Keratinocyte (primary cell): Measurements from ENCODE around the gene ZNF804B. TPM values are rescaled to one million over a fixed set of nuclear protein-coding genes. Genes with fewer than 3 reads are reported as not detected.

Source experiments
- DNase-seq: peaks from one replicate; pipeline ENCODE4 v3.0.0-alpha.2; 2011; ENCODE audit warnings: low read depth, missing footprints, low spot score
- FAIRE-seq: peaks from 2 replicates; lab custom pipeline; 2011; peaks lifted over from hg19 to GRCh38; lab: Jason Lieb, UNC
- H2AFZ ChIP-seq: 2 replicates; pipeline ENCODE4 v1.6.0; 2012; ENCODE audit warnings: low read length, control low read depth, inconsistent platforms; ENCODE audit not compliant: control insufficient read depth
- H3K27ac ChIP-seq: 2 replicates; pipeline ENCODE4 v1.5.1; 2011; ENCODE audit warnings: low read length; ENCODE audit not compliant: control insufficient read depth, insufficient read depth
- H3K27me3 ChIP-seq: 3 replicates; pipeline ENCODE4 v1.6.0; 2011; ENCODE audit warnings: low read length; ENCODE audit not compliant: control insufficient read depth, insufficient read depth; ENCODE audit errors: extremely low read depth
- H3K36me3 ChIP-seq, 2 experiments: 2 replicates in 1 of 2; 3 replicates in 1 of 2; pipeline ENCODE4 v1.5.1; 2011; ENCODE audit warnings: low read length in 2 of 2, mild to moderate bottlenecking in 1 of 2; ENCODE audit not compliant: control insufficient read depth in 2 of 2, insufficient read depth in 2 of 2; ENCODE audit errors: extremely low read depth in 1 of 2
- H3K4me1 ChIP-seq: 3 replicates; pipeline ENCODE4 v1.5.1; 2011; ENCODE audit warnings: low read length; ENCODE audit not compliant: control insufficient read depth, insufficient read depth; ENCODE audit errors: extremely low read depth
- H3K4me2 ChIP-seq: 3 replicates; pipeline ENCODE4 v1.6.0; 2011; ENCODE audit warnings: low read depth, low read length; ENCODE audit not compliant: control insufficient read depth, insufficient read depth; ENCODE audit errors: extremely low read depth
- H3K4me3 ChIP-seq, 3 experiments: fragments of 200-600 bp in 1 of 3; sonication (generic) in 1 of 3; 2 replicates in 2 of 3; 3 replicates in 1 of 3; pipeline ENCODE4 v1.5.1; 2011 to 2016; ENCODE audit warnings: low read length in 3 of 3, mild to moderate bottlenecking in 3 of 3, control low read depth in 2 of 3, inconsistent platforms in 1 of 3, low read depth in 1 of 3, mixed read lengths in 1 of 3, mixed run types in 1 of 3, moderate library complexity in 1 of 3; ENCODE audit not compliant: control insufficient read depth in 2 of 3, insufficient read depth in 2 of 3; ENCODE audit errors: extremely low read depth in 1 of 3
- H3K79me2 ChIP-seq: 2 replicates; pipeline ENCODE4 v1.6.0; 2012; ENCODE audit warnings: low read length; ENCODE audit not compliant: control insufficient read depth, insufficient read depth
- H3K9ac ChIP-seq: 3 replicates; pipeline ENCODE4 v1.6.0; 2011; ENCODE audit warnings: low read length; ENCODE audit not compliant: control insufficient read depth, insufficient read depth; ENCODE audit errors: extremely low read depth
- H3K9me1 ChIP-seq: 3 replicates; pipeline ENCODE4 v1.6.0; 2011; ENCODE audit warnings: low read length; ENCODE audit not compliant: control insufficient read depth, insufficient read depth; ENCODE audit errors: extremely low read depth
- H3K9me3 ChIP-seq: 2 replicates; pipeline ENCODE4 v1.5.1; 2012; ENCODE audit warnings: low read depth, low read length; ENCODE audit not compliant: control insufficient read depth
- H4K20me1 ChIP-seq: 3 replicates; pipeline ENCODE4 v1.6.0; 2011; ENCODE audit warnings: low read length; ENCODE audit not compliant: control insufficient read depth, insufficient read depth; ENCODE audit errors: extremely low read depth
- CTCF ChIP-seq, 3 experiments: IDR thresholded peaks in 1 of 3; conservative IDR thresholded peaks in 1 of 3; optimal IDR thresholded peaks in 1 of 3; 2 replicates in 2 of 3; 3 replicates in 1 of 3; pipeline versions ENCODE3 to v1.5.1; 2011; ENCODE audit warnings: low read length in 3 of 3, mild to moderate bottlenecking in 3 of 3, moderate library complexity in 2 of 3, control low read depth in 1 of 3, inconsistent platforms in 1 of 3; ENCODE audit not compliant: insufficient read depth in 2 of 3; ENCODE audit errors: extremely low read depth in 1 of 3
- EZH2 ChIP-seq: IDR thresholded peaks from one replicate; pipeline ENCODE4 v1.6.1; 2012; ENCODE audit warnings: inconsistent platforms, mild to moderate bottlenecking, low read length, moderate library complexity
- dilution Hi-C: fragments of 300-500 bp; cut with MboI; formaldehyde crosslinking; loops from one replicate; pipeline ENCODE4 v1.7.0; 2020; ENCODE audit warnings: low sequenced_read_pairs; ENCODE audit not compliant: extremely low pct_ligation_motif_present
- polyA plus RNA-seq, 5 experiments: library from polyadenylated mRNA; depleted of rRNA in 3 of 5; stranded (reverse) in 3 of 5; stranded (forward) in 1 of 5; unstranded in 1 of 5; fragments of >200 nt; gene quantifications; 1 replicate in 1 of 5; 2 replicates in 3 of 5; 3 replicates in 1 of 5; pipeline versions ENCODE4 v1.2.1 to v1.2.3, GENCODE V29; 2011 to 2012; ENCODE audit warnings: missing spikeins in 2 of 5, low read depth in 1 of 5, low replicate concordance in 1 of 5

The ZNF804B gene
- polyA plus RNA-seq, 1 donor (not counting 4 experiments of a cell fraction or from before 2014, with no cell fraction given), result not detected

GRCh38 chr7:88868456-88868855 lies 109.0 kb downstream of the ZNF804B start:
- Histone ChIP-seq H3K4me3 (no peak overlapping the region), H3K9me3 (no peaks in the 10 kb centered on the region), H3K4me2 (no peak overlapping the region), H4K20me1 (no peaks in the 10 kb centered on the region), H3K9me1 (no peaks in the 10 kb centered on the region), H3K27ac (no peak overlapping the region), H3K4me1 (no peaks in the 10 kb centered on the region), H3K27me3 (no peaks in the 10 kb centered on the region), H3K36me3 (no peaks in the 10 kb centered on the region), H2AFZ (no peak overlapping the region), H3K79me2 (no peaks in the 10 kb centered on the region), H3K9ac (no peak overlapping the region)
- DNase-seq (no peak), FAIRE-seq (no peak)
- dilution Hi-C loops, result no loop called here
- TF ChIP-seq CTCF (optimal IDR thresholded peaks at IDR 0.05 in 1 of 3, IDR thresholded peaks at IDR 0.05 in 1 of 3, conservative IDR thresholded peaks at IDR 0.05 in 1 of 3; ENCODE audit: extremely low read depth in 1 of 3, insufficient read depth in 2 of 3, low read length in 3 of 3), result no peak
- no peak for TF ChIP-seq EZH2

DNA sequence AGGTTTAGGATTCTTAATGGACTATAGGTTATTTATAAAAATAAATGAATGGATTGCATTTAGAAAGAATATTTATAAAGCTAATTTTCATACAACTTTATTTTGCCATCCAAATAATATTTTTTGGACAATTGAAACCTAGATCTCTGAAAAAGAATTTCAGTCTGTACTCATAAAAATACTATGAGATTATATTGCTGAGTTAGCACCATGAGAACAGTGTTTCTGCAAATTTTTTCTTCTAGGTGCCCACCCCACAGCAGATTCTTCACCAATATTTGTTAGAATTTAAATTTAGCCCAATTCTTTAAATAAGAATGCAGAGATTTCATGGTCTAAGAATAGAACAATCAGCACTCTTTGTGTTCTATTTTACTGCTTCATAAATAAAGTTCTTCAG lies 121.6 kb downstream of the ZNF804B start:
- Histone ChIP-seq H3K4me3 (no peak overlapping the region), H3K4me1 (no peaks in the 10 kb centered on the region), H4K20me1 (no peaks in the 10 kb centered on the region), H3K9me3 (no peaks in the 10 kb centered on the region), H3K9ac (no peak overlapping the region), H3K36me3 (no peaks in the 10 kb centered on the region), H3K79me2 (no peaks in the 10 kb centered on the region), H3K27ac (no peak overlapping the region), H3K27me3 (no peaks in the 10 kb centered on the region), H2AFZ (no peak overlapping the region), H3K4me2 (no peak overlapping the region), H3K9me1 (no peaks in the 10 kb centered on the region)
- dilution Hi-C loops, result no loop called here
- DNase-seq, result no peak
- FAIRE-seq, result no peak
- TF ChIP-seq CTCF (optimal IDR thresholded peaks at IDR 0.05 in 1 of 3, IDR thresholded peaks at IDR 0.05 in 1 of 3, conservative IDR thresholded peaks at IDR 0.05 in 1 of 3; ENCODE audit: extremely low read depth in 1 of 3, insufficient read depth in 2 of 3, low read length in 3 of 3), result no peak
- TF ChIP-seq EZH2, result no peak
